ENCODE measurements around the gene PCYT1B.

DNA sequence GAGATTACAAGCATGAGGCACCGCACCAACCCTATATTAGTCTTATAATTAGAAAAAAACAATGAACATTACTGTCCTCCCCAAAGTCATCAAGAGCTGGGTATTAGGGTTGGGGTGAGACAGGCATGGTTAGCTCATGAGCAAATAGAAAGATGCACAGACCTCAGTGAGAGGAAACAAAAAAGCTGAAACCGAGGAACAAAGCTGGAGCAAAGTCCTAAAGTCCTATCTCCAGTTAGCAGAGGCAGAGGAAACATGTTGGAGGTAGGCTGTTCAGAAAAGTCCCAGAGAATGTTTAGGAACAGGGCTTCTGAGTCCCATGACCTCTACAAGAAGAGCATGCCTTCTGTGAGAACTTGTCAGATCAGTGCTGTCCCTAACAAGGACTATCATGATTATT, 4.6 kb upstream of the PCYT1B start:
- no peak for TF ChIP-seq ZFX (IDR thresholded peaks at IDR 0.05; ENCODE audit: borderline replicate concordance)
- TF ChIP-seq, protein P1, sequence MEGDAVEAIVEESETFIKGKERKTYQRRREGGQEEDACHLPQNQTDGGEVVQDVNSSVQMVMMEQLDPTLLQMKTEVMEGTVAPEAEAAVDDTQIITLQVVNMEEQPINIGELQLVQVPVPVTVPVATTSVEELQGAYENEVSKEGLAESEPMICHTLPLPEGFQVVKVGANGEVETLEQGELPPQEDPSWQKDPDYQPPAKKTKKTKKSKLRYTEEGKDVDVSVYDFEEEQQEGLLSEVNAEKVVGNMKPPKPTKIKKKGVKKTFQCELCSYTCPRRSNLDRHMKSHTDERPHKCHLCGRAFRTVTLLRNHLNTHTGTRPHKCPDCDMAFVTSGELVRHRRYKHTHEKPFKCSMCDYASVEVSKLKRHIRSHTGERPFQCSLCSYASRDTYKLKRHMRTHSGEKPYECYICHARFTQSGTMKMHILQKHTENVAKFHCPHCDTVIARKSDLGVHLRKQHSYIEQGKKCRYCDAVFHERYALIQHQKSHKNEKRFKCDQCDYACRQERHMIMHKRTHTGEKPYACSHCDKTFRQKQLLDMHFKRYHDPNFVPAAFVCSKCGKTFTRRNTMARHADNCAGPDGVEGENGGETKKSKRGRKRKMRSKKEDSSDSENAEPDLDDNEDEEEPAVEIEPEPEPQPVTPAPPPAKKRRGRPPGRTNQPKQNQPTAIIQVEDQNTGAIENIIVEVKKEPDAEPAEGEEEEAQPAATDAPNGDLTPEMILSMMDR (IDR thresholded peaks at IDR 0.05) = no peak
